ENCODE results near the gene NDE1. TPM values are rescaled to one million over a fixed set of nuclear protein-coding genes. Genes with fewer than 3 reads are reported as not detected.

The NDE1 gene
- total and polyA plus RNA-seq, 9 of the 15 experiments (the other 6 are each of a cell fraction or from before 2014, with no cell fraction given), result 3.1 to 59.9 (median 30.0) TPM

GRCh38 chr16:15707332-15707731 lies 57.3 kb downstream of the NDE1 start:
- ChIA-PET CTCF (ENCODE audit: low intra/inter-chr PET ratio) (no interaction called here), POLR2A (interaction anchor here (0.6 to 1.6 kb wide), 4 partner anchors 10 to 65 kb away, joined by 3 to 4 read pairs (median 4); no protein-coding TSS in a partner anchor)
- no peak for ATAC-seq
- Histone ChIP-seq H2AFZ (ENCODE audit: low read depth, low read length) (no peak overlapping the region), H3K4me2 (ENCODE audit: insufficient read depth, low read length) (no peak overlapping the region), H3K9me1 (ENCODE audit: control insufficient read depth, insufficient read depth, low read length) (no peaks in the 10 kb centered on the region), H3K36me3 (ENCODE audit: control insufficient read depth, insufficient read depth, low read length) (peaks cover 18% of the 10 kb centered on the region; the same call in 2 of the 3 replicates), H3K4me3 (no peak overlapping the region), H3K27ac (ENCODE audit: extremely low read depth, low read depth, low read length) (no peak overlapping the region), H3K9ac (ENCODE audit: insufficient read depth in 1 of 2, low read depth in 2 of 2, low read length in 2 of 2) (no peak overlapping the region), H4K20me1 (replicated peaks; ENCODE audit: control insufficient read depth, insufficient read depth, low read length) (no peaks in the 10 kb centered on the region), H3K9me3 (replicated peaks; ENCODE audit: control insufficient read depth, insufficient read depth, low read depth, low read length) (no peaks in the 10 kb centered on the region), H3K79me2 (ENCODE audit: control insufficient read depth, insufficient read depth, low read length) (no peaks in the 10 kb centered on the region), H3K27me3 (ENCODE audit: control insufficient read depth in 2 of 2, insufficient read depth in 2 of 2, low read length in 2 of 2) (no peaks in the 10 kb centered on the region), H3K4me1 (replicated peaks in 1 of 2; ENCODE audit: control insufficient read depth in 2 of 2, insufficient read depth in 2 of 2, low read length in 2 of 2) (peaks cover 0 to 5% of the 10 kb centered on the region in 2 experiments; a peak in 2 of 5 replicates)
- DNase-seq (ENCODE audit: extremely low read depth in 1 of 4, low spot score in 3 of 4), result no peak
- intact Hi-C loops (cut with micrococcal nuclease) (no loop called here), in situ Hi-C loops (cut with MboI) (loop anchor here (10.0 kb wide), 1 partner anchor 283 kb away; no protein-coding TSS in a partner anchor)
- WGBS (ENCODE audit: insufficient coverage, low coverage, missing lambda C conversion rate), result 88% methylated on average over 3 of the region's 3 CpGs
- no peak for TF ChIP-seq RB1 (IDR thresholded peaks at IDR 0.05; ENCODE audit: low read depth)
- no peak for TF ChIP-seq ZNF146 (CRISPR knock-in tag; IDR thresholded peaks at IDR 0.05; ENCODE audit: unreplicated experiment)
- TF ChIP-seq KAT7 (CRISPR knock-in tag; IDR thresholded peaks at IDR 0.05; ENCODE audit: borderline replicate concordance), result no peak
- FAIRE-seq, result no peak
- no TSS peak for BruUV-seq (replicated peaks)

- peaks cover 0 to 5% of the 10 kb centered on the region in 2 experiments; a peak in 2 of 5 replicates for H3K4me1 ChIP-seq (replicated peaks in 1 of 2; ENCODE audit: control insufficient read depth in 2 of 2, insufficient read depth in 2 of 2, low read length in 2 of 2)
- peaks cover 18% of the 10 kb centered on the region; the same call in 2 of the 3 replicates for H3K36me3 ChIP-seq (ENCODE audit: control insufficient read depth, insufficient read depth, low read length)
- peak; percentile 26 for FAIRE-seq
- no peaks in the 10 kb centered on the region for H3K79me2 ChIP-seq (ENCODE audit: control insufficient read depth, insufficient read depth, low read length)
- H4K20me1 ChIP-seq (replicated peaks; ENCODE audit: control insufficient read depth, insufficient read depth, low read length), result no peaks in the 10 kb centered on the region
- no peaks in the 10 kb centered on the region for H3K9me3 ChIP-seq (replicated peaks; ENCODE audit: control insufficient read depth, insufficient read depth, low read depth, low read length)
- no peaks in the 10 kb centered on the region for H3K9me1 ChIP-seq (ENCODE audit: control insufficient read depth, insufficient read depth, low read length)
- WGBS (ENCODE audit: insufficient coverage, low coverage, missing lambda C conversion rate), result 54% methylated on average over 12 of the region's 12 CpGs
- ChIA-PET CTCF (ENCODE audit: low intra/inter-chr PET ratio) (no interaction called here), POLR2A (interaction anchor here (0.7 to 1.0 kb wide), 3 partner anchors 11 to 19 kb away, joined by 3 to 4 read pairs (median 3); no protein-coding TSS in a partner anchor)
- H3K4me3 ChIP-seq, result no peak overlapping the region
- BruUV-seq (replicated peaks), result no TSS peak
- peak overlapping the region in 1 of 2 experiments; percentile 56; a peak in 1 of 4 replicates for H3K9ac ChIP-seq (ENCODE audit: insufficient read depth in 1 of 2, low read depth in 2 of 2, low read length in 2 of 2)
- no peaks in the 10 kb centered on the region for H3K27me3 ChIP-seq (ENCODE audit: control insufficient read depth in 2 of 2, insufficient read depth in 2 of 2, low read length in 2 of 2)
- in situ Hi-C loops (cut with MboI) (loop anchor here (10.0 kb wide), 1 partner anchor 283 kb away; no protein-coding TSS in a partner anchor), intact Hi-C loops (cut with micrococcal nuclease) (no loop called here)
- no peak for ATAC-seq
- DNase-seq (ENCODE audit: extremely low read depth in 1 of 4, low spot score in 3 of 4), result peak in 1 of 4 experiments; percentile 51
- H3K4me2 ChIP-seq (ENCODE audit: insufficient read depth, low read length), result no peak overlapping the region
- H3K27ac ChIP-seq (ENCODE audit: extremely low read depth, low read depth, low read length), result no peak overlapping the region; the same call in 2 of the 3 replicates
- H2AFZ ChIP-seq (ENCODE audit: low read depth, low read length), result no peak overlapping the region
- TF ChIP-seq MYNN (IDR thresholded peaks at IDR 0.05) (no peak), MYNN (CRISPR knock-in tag; IDR thresholded peaks at IDR 0.05) (no peak), CBX3 (IDR thresholded peaks at IDR 0.05; ENCODE audit: borderline replicate concordance in 1 of 2, low read length in 2 of 2) (no peak), MEF2A (IDR thresholded peaks at IDR 0.05; ENCODE audit: control insufficient read depth, low read depth, low read length) (no peak), TRIM24 (IDR thresholded peaks at IDR 0.05) (no peak), DMBX1 (CRISPR knock-in tag; IDR thresholded peaks at IDR 0.05; ENCODE audit: borderline replicate concordance) (no peak), ATF3 (IDR thresholded peaks at IDR 0.05) (0 out of 2 replicates have a peak, but pooled peaks have one; percentile 19), ATF3 (CRISPR knock-in tag; conservative IDR thresholded peaks at IDR 0.05) (no peak), NR2C2 (CRISPR knock-in tag; IDR thresholded peaks at IDR 0.05) (no peak), NR2C2 (tag; IDR thresholded peaks at IDR 0.05) (peak; percentile 67; the same call in 1 of the 2 replicates), GABPA (tag; conservative IDR thresholded peaks at IDR 0.05; ENCODE audit: low read depth) (0 out of 2 replicates have a peak, but pooled peaks have one; percentile 21), KDM1A (IDR thresholded peaks at IDR 0.05) (no peak), ZBTB7A (IDR thresholded peaks at IDR 0.05; ENCODE audit: borderline replicate concordance, control insufficient read depth, low read depth, low read length) (no peak), ZNF217 (CRISPR knock-in tag; IDR thresholded peaks at IDR 0.05) (no peak)
These were observed 58.1 kb downstream of the NDE1 start for GRCh38 chr16:15708096-15708495.
